SK-MEL-5 (cell line): ENCODE data around the gene JOSD2. TPM values are rescaled to one million over a fixed set of nuclear protein-coding genes. Genes with fewer than 3 reads are reported as not detected.

Experiments used
- DNase-seq: peaks from one replicate; pipeline ENCODE4 v3.0.0-alpha.2; 2016; ENCODE audit warnings: low read depth, low spot score
- in situ Hi-C: cut with HindIII; loops from 2 replicates; pipeline ENCODE4 v1.10.0; 2016; ENCODE audit warnings: low sequenced_read_pairs, high pct_unique_total_duplicates, low pct_unique_long_range_greater_than_20kb
- total RNA-seq: library from RNA; depleted of rRNA; stranded (reverse); fragments of >200 nt; shearing (Covaris generic); gene quantifications from 2 replicates; pipeline ENCODE4 v1.2.3, GENCODE V29; 2014

Gene JOSD2
- total RNA-seq, 1 experiment from 2014 or later: 29.0 TPM

GRCh38 chr19:50518091-50519005 is 7.4 kb upstream of the JOSD2 start:
- in situ Hi-C loops: no loop called here
- DNase-seq: no peak

- no peak for DNase-seq
- in situ Hi-C loops: no loop called here
Measured at GRCh38 chr19:50517704-50518075, 6.7 kb upstream of the JOSD2 start.

DNA sequence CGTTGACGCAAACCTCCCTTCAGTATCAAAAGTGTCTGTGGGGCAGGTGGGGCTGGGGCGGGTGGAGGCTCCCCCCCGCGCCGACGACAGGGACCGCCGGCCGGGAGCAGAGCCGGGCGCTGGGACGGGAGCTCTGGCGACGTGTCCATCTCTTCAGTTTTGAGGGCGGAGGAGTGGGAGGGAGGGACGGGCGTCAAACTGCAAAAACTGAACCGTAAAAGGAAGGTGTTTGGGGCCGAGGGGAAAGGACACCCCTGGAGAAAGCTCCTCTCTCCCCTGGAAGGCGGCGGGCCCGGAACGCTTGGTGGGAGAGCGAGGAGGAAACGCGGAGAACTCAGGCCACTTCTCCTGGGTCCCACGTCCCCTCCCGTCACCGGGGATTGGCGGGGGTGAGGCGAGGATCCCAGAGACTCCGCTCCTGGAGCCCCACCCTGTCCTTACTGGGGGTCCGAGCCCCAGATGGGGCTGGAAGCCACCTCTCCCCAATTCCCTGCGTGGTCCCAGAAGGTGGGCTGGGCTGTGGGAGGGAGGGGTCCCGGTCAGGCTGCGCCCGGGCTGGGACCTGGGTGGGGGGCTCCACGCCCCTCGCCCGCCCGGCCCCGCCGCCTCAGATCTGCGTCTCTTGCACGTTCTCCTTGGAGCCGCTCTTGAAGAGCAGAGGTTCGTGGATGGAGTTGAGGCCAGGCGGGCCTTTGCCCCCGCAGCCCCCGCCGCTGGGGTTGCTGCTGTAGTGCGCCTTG is 6.1 kb upstream of the JOSD2 start:
- in situ Hi-C loops: no loop called here
- DNase-seq: no peak

GRCh38 chr19:50516456-50516855 is 5.5 kb upstream of the JOSD2 start:
- DNase-seq: no peak
- in situ Hi-C loops: no loop called here

- no peak for DNase-seq
- in situ Hi-C loops: no loop called here
Measured at GRCh38 chr19:50515168-50515561, 4.2 kb upstream of the JOSD2 start.

- DNase-seq: no peak
- in situ Hi-C loops: no loop called here
Measured at GRCh38 chr19:50514346-50515167, 3.6 kb upstream of the JOSD2 start.

GRCh38 chr19:50513746-50514345 is 2.9 kb upstream of the JOSD2 start, which contains the start of gene ASPDH:
Gene ASPDH (minus strand): TSS chr19:50513913. CDS start chr19:50513823, 90 bp downstream.
- in situ Hi-C loops: no loop called here
- DNase-seq: no peak

DNA sequence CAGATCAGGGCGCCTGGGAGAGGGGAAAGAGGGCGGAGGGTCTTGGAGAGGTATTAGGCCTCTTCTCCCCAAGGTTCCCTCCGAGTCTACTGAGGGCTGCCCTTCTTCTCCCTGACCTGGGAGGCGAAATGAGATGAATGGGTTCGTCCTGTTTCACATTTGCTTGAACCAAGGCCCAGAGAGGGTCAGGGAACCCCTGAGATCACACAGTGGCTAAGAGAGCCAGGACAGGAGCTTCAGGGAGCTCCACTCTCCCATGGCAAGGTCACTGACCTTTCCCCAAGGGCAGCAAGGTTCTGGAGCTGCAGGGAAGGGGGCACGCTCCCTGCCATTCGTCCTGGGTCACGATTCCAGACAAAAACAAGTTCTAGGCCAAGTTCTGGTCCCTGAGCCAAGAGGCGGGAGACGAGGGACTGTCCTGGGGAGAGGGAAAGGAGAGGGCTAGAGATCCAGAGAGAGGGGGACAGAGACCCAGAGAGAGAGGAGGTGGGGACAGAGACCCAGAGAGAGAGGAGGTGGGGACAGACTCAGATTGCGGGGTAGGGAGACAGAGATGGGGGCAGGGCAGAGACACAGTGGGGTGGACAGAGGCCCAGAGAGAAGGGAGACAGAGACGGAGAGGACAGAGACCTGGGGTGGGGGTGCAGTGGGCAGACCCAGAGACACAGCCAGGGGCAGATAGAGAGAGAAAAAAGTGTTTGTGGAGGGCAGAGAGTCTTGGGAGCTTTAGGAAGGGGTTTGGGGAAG is 2.2 kb upstream of the JOSD2 start:
- in situ Hi-C loops: no loop called here
- no peak for DNase-seq

- in situ Hi-C loops: no loop called here
- no peak for DNase-seq
Measured at GRCh38 chr19:50512112-50512998, 1.4 kb upstream of the JOSD2 start.

DNA sequence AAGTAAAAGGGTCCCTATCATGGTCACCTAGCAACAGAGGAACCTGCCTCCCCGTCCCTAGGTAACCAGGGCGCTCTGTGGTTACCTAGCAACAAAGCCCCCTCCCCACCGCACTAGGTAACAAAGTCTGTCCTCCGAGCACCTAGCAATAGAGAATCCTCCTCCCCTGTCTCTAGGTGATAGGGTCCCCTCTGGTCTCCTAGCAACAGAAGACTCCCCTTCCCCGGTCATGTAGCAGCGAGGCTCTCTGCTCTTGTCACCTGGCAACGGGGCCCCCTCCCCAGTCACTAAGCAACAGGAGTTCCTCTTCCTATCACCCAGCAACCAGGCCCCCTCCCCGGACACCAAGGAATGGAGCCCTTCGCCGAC is 307 bp downstream of the JOSD2 start:
- in situ Hi-C loops: no loop called here
- DNase-seq: no peak

DNA sequence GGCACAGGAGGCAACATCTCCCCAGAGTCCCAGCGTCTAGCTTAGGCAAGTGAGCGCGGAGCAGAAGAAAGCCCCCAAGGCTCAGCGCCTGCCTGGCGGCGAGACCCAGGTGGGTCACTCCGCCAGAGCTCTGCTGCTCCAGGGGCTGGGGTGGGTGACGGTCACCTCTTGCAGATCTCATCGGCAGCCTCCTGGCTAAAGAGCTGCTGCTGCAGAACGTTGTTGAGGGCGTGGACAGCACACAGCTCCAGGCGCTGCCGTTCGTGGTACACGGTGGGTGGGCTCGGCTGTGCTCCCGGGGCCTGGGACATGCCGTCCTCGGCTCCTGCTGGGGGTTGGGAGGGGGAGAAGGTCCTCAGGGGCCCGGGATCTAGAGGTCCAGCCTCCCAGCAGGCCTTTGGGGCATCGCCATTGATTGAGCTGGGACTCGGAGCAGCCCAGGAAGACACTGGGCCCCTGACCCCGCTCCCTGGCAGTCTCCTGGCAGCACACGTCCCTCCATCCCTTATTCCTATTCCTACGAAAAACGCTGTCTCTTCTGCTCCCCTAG is 795 bp downstream of the JOSD2 start:
- in situ Hi-C loops: no loop called here
- DNase-seq: no peak

DNA sequence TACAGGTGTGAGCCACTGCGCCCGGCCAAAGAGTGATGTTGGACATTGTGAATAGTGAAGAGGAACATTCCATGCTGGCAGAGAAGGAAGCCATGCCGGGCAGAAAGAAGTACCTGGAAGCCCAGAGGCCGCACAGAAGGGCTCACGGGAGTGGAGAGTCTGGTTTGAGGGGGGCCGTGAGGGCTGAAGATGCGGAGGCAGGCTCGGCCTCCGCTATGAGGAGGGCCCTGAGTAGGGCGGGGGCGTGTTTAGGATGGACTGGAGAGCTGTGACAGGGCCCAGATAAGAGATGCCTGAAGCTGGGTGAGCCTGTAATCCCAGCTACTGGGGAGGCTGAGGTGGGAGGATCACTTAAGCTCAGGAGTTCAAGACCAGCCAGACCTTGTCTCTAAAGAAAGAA is 1.6 kb downstream of the JOSD2 start:
- no peak for DNase-seq
- in situ Hi-C loops: no loop called here

- DNase-seq: no peak
- in situ Hi-C loops: no loop called here
Measured at GRCh38 chr19:50508843-50509190, 2.2 kb downstream of the JOSD2 start.

DNA sequence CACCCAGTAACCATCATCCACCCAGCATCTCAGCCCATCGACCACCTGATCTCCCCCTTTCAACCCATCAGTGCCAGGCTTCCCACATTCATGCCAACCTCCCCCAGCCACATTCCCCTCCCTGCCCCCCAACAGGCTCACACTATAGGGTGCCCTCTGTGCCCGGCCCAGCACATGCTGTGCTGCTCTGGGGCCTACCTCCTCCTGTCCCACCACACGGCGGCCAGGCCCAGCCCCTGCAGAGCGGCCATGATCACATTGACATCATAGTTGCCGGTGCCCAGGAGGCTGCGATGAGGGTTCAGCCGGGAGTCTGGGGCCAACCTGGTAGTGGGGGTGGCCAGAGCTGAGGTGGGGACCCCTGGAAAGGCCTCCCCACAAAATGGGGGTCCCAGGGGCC is 3.6 kb downstream of the JOSD2 start:
- in situ Hi-C loops: no loop called here
- DNase-seq: no peak

- in situ Hi-C loops: no loop called here
- DNase-seq: no peak
Measured at GRCh38 chr19:50506700-50507099, 4.3 kb downstream of the JOSD2 start.
